ENCODE results near the gene TSG101.

TSG101 gene, protein sequence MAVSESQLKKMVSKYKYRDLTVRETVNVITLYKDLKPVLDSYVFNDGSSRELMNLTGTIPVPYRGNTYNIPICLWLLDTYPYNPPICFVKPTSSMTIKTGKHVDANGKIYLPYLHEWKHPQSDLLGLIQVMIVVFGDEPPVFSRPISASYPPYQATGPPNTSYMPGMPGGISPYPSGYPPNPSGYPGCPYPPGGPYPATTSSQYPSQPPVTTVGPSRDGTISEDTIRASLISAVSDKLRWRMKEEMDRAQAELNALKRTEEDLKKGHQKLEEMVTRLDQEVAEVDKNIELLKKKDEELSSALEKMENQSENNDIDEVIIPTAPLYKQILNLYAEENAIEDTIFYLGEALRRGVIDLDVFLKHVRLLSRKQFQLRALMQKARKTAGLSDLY

DNA sequence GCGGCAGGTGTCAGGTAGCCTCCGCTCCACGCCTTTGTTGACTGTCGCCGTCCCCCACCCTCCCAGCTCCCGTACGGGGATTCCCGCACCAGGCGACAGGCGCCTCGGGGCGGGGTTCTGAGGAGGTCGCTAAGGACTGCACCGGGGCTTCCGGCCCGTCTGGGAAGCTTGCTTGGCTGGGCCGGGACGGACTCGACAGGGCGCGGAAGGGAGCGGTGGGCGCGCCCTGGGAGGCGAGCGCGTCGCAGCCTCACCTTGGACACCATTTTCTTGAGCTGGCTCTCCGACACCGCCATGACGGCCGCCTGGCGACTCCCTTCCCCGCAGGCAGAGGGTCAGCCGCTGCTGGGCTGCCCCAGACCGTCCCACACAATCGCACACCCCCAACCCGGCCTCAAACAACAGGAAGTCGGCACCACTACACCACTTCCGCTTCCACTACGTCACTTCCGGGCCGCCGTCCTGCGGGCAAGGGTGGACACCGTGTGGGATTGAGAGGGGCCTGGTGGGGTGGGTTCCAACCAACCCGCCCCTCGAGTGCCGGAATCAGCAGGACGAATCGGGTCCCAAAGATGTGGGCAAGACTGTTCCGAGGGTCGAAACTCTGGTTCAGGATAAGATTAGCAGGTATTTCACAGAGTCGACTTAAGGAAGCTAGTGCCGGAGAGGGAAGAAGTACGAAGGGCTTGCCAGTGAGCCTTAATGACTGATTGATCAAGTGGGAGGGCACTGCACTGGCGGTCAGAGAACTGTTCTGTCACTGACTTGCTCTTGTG, at the start of gene TSG101:
TSS of gene TSG101 (minus strand) at position 422 of the 776 bp plus-strand sequence. CDS start at position 296, 126 bp downstream.
- no peaks in the 10 kb centered on the region for H3K9me3 ChIP-seq (ENCODE audit: low read depth, low read length)
- TF ChIP-seq POLR2AphosphoS5 (IDR thresholded peaks at IDR 0.05; ENCODE audit: borderline replicate concordance, low read depth, low read length) (peak; percentile 99), EZH2 (IDR thresholded peaks at IDR 0.05) (no peak), FOXP2 (optimal IDR thresholded peaks at IDR 0.05; ENCODE audit: control extremely low read depth, extremely low read length, insufficient read depth) (peak; percentile 92)
- H3K9ac ChIP-seq (ENCODE audit: insufficient read length) = peak within 1 kb of the TSS; percentile 96
- H3K4me3 ChIP-seq = peak within 1 kb of the TSS; percentile 92
- DNase-seq (ENCODE audit: low read depth, low spot score) = peak; percentile 56
- H3K27ac ChIP-seq = peak within 1 kb of the TSS; percentile 88
- 0 out of 2 replicates have a peak, but pooled peaks cover 3% of the 10 kb centered on the region for H3K36me3 ChIP-seq (ENCODE audit: insufficient read depth, low read length)

DNA sequence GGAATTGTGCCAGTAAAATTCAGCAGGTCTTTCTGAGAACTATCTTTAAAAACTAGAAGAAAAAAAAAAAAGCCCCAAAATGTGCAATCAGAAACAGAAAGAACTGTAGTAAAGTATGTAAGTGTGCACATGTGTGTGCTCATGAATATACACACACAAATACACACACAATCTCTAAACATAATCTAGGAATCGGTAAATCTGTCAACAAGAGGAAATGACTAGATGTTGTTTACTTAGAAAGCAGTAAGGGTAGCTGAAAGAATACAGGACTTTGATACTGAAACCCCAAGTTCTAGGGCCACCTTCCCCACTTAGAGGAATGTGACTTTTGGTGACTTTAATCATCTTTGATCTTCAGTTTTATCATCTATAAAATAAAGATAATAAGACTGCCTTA, 48.6 kb upstream of the TSG101 start:
- TF ChIP-seq FOXP2 (optimal IDR thresholded peaks at IDR 0.05; ENCODE audit: control extremely low read depth, extremely low read length, insufficient read depth) = no peak
- TF ChIP-seq EZH2 (IDR thresholded peaks at IDR 0.05) = no peak
- no peak for TF ChIP-seq POLR2AphosphoS5 (IDR thresholded peaks at IDR 0.05; ENCODE audit: borderline replicate concordance, low read depth, low read length)
- DNase-seq (ENCODE audit: low read depth, low spot score) = no peak
- Histone ChIP-seq H3K9ac (ENCODE audit: insufficient read length) (peak overlapping the region; percentile 32), H3K9me3 (ENCODE audit: low read depth, low read length) (no peaks in the 10 kb centered on the region), H3K36me3 (ENCODE audit: insufficient read depth, low read length) (no peaks in the 10 kb centered on the region), H3K4me3 (no peak overlapping the region), H3K27ac (0 out of 2 replicates have a peak overlapping the region, but pooled peaks have one; percentile 2)

DNA sequence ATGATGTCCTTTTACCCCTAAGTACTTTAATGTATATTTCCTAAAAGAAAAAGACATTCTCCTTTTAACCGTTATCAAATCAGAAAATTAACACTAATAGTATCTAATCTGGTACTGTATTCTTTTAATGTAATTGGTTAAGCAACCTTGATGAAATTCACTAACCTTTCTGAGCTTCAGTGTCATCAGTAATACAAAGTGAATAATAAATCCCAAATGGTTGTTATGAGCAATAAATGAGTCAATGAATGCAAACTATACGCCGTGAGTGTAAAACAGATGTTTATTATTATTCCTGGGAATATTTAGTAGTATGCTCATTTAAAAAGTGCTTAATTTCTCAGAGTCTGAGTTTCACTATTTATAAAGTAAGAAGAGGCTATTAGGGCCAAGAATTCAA, 40.3 kb upstream of the TSG101 start:
- Histone ChIP-seq H3K36me3 (ENCODE audit: insufficient read depth, low read length) (peaks cover 5% of the 10 kb centered on the region; the same call in 1 of the 2 replicates), H3K9ac (ENCODE audit: insufficient read length) (no peak overlapping the region), H3K4me3 (no peak overlapping the region), H3K27ac (0 out of 2 replicates have a peak overlapping the region, but pooled peaks have one; percentile 17), H3K9me3 (ENCODE audit: low read depth, low read length) (no peaks in the 10 kb centered on the region)
- TF ChIP-seq EZH2 (IDR thresholded peaks at IDR 0.05) (no peak), POLR2AphosphoS5 (IDR thresholded peaks at IDR 0.05; ENCODE audit: borderline replicate concordance, low read depth, low read length) (no peak), FOXP2 (optimal IDR thresholded peaks at IDR 0.05; ENCODE audit: control extremely low read depth, extremely low read length, insufficient read depth) (no peak)
- no peak for DNase-seq (ENCODE audit: low read depth, low spot score)

DNA sequence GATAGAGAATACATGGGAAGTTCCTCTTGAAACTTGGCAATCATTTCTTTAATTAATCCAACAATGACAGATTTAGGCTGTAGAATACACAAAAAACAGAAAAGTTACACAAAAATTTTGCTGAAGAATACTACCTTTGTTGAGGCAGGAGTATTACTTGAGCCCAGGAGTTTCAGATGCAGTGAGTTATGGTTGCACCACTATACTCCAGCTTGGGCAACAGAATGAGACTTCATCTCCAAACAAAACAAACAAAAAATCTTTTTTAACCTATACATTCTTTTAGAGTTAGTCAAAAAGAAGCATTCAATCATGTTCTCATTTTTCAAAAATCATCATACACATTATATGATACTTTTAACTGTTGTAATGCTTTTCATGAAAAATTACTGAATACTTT, 39.7 kb upstream of the TSG101 start:
- H3K27ac ChIP-seq = no peak overlapping the region
- DNase-seq (ENCODE audit: low read depth, low spot score) = no peak
- H3K9me3 ChIP-seq (ENCODE audit: low read depth, low read length) = no peaks in the 10 kb centered on the region
- peaks cover 5% of the 10 kb centered on the region; the same call in 1 of the 2 replicates for H3K36me3 ChIP-seq (ENCODE audit: insufficient read depth, low read length)
- H3K4me3 ChIP-seq = no peak overlapping the region
- TF ChIP-seq EZH2 (IDR thresholded peaks at IDR 0.05) (no peak), POLR2AphosphoS5 (IDR thresholded peaks at IDR 0.05; ENCODE audit: borderline replicate concordance, low read depth, low read length) (no peak)
- no peak overlapping the region for H3K9ac ChIP-seq (ENCODE audit: insufficient read length)

DNA sequence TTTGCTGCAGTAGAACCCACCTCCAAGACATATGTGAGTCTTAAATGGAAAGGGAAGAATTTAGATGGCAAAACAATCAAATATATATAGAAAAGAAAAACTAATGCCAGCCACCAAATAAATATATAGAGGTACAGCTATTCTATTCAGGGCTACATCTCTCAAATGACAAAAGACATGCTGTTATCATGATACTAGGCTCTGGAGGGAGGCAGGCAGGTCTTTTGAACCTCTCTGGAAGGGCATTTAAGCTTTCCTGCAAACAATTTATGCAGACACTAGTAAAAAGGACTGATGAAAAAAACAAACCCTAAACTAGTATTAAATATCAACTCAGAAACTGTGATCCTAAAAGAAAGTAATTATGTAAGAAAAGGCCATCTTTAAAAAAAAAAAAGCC, 37.4 kb upstream of the TSG101 start:
- Histone ChIP-seq H3K36me3 (ENCODE audit: insufficient read depth, low read length) (peaks cover 5% of the 10 kb centered on the region; the same call in 1 of the 2 replicates), H3K4me3 (no peak overlapping the region), H3K9ac (ENCODE audit: insufficient read length) (no peak overlapping the region), H3K27ac (no peak overlapping the region), H3K9me3 (ENCODE audit: low read depth, low read length) (no peaks in the 10 kb centered on the region)
- DNase-seq (ENCODE audit: low read depth, low spot score) = no peak
- TF ChIP-seq POLR2AphosphoS5 (IDR thresholded peaks at IDR 0.05; ENCODE audit: borderline replicate concordance, low read depth, low read length) = no peak
- no peak for TF ChIP-seq FOXP2 (optimal IDR thresholded peaks at IDR 0.05; ENCODE audit: control extremely low read depth, extremely low read length, insufficient read depth)
- no peak for TF ChIP-seq EZH2 (IDR thresholded peaks at IDR 0.05)

DNA sequence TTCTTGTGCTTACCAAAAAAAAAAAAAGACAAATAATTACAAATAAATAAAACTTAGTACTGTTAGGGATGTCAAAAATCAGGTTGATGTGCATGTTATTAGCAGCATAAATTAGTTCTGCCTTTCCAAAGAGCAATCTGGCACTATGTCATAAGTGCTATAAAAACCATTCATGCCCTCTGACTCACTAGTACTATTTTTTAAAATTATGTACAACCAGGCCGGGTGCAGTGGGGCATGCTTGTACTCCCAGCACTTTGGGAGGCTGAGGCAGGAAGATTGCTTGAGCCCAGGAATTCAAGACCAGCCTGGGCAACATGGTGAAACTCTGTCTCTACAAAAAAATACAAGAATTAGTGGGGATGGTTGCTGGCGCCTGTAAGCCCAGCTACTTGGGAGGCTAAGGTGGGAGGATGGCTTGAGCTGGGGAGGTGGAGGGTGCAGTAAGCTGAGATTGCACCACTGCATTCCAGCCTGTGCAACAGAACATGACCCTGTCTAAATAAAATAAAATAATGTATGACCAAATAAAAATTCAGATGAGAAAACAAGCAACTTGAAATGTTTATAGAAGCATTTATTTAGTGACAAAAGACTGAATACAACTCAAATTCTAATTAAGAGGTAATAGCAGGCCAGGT, 36.5 kb upstream of the TSG101 start:
- H3K9me3 ChIP-seq (ENCODE audit: low read depth, low read length) = no peaks in the 10 kb centered on the region
- H3K9ac ChIP-seq (ENCODE audit: insufficient read length) = no peak overlapping the region
- no peak overlapping the region for H3K4me3 ChIP-seq
- peaks cover 5% of the 10 kb centered on the region; the same call in 1 of the 2 replicates for H3K36me3 ChIP-seq (ENCODE audit: insufficient read depth, low read length)
- no peak for TF ChIP-seq POLR2AphosphoS5 (IDR thresholded peaks at IDR 0.05; ENCODE audit: borderline replicate concordance, low read depth, low read length)
- no peak for TF ChIP-seq FOXP2 (optimal IDR thresholded peaks at IDR 0.05; ENCODE audit: control extremely low read depth, extremely low read length, insufficient read depth)
- no peak for TF ChIP-seq EZH2 (IDR thresholded peaks at IDR 0.05)
- DNase-seq (ENCODE audit: low read depth, low spot score) = no peak
- H3K27ac ChIP-seq = no peak overlapping the region

DNA sequence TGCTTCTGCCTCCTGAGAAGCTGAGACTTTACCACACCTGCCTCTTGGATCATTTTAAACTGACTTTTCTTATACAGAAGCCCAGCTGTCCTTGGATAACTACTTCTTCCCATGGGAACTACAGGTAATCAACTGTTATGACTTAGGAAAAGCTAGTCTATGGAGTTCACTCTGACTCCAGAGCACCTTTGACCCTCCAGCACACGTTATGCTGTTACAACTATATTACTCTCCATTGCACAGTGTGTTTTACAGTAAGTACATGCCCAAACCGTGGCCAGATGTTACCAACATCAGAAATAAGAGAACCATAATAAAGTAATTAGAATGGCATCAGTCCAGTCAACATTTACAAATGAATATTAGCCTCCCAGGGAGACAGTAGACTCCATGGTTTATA, 21.3 kb upstream of the TSG101 start:
- Histone ChIP-seq H3K9ac (ENCODE audit: insufficient read length) (no peak overlapping the region), H3K9me3 (ENCODE audit: low read depth, low read length) (no peaks in the 10 kb centered on the region), H3K4me3 (no peak overlapping the region), H3K27ac (no peak overlapping the region), H3K36me3 (ENCODE audit: insufficient read depth, low read length) (no peaks in the 10 kb centered on the region)
- no peak for DNase-seq (ENCODE audit: low read depth, low spot score)
- no peak for TF ChIP-seq EZH2 (IDR thresholded peaks at IDR 0.05)
- no peak for TF ChIP-seq FOXP2 (optimal IDR thresholded peaks at IDR 0.05; ENCODE audit: control extremely low read depth, extremely low read length, insufficient read depth)
- no peak for TF ChIP-seq POLR2AphosphoS5 (IDR thresholded peaks at IDR 0.05; ENCODE audit: borderline replicate concordance, low read depth, low read length)

Data from SK-N-MC (cell line).